NCI-H1694 (cell line): ENCODE results near the gene INPP5K.
"Not testable (repeated sequence)": the region's sequence is repeated elsewhere in the genome, so short reads cannot be mapped to it uniquely, and the experiment has no call there.

Source experiments
- DNase-seq: peaks from one replicate; lab custom pipeline; 2025; lab: John Stamatoyannopoulos, UW

The INPP5K gene

GRCh38 chr17:1546292-1546922 is 30.0 kb upstream of the INPP5K start:
- no peak for DNase-seq

- DNase-seq: no peak
Measured at GRCh38 chr17:1545618-1546017, 29.2 kb upstream of the INPP5K start.

GRCh38 chr17:1542316-1542715 is 25.9 kb upstream of the INPP5K start:
- DNase-seq: no peak

GRCh38 chr17:1541367-1541904 is 25.0 kb upstream of the INPP5K start:
- DNase-seq: no peak

GRCh38 chr17:1539811-1540210 is 23.4 kb upstream of the INPP5K start:
- no peak for DNase-seq

- no peak for DNase-seq
Measured at GRCh38 chr17:1535737-1536136, 19.3 kb upstream of the INPP5K start.

GRCh38 chr17:1533661-1534325 is 17.4 kb upstream of the INPP5K start:
- DNase-seq: no peak

GRCh38 chr17:1532836-1533602 is 16.6 kb upstream of the INPP5K start:
- DNase-seq: no peak

- no peak for DNase-seq
Measured at GRCh38 chr17:1529863-1530262, 13.5 kb upstream of the INPP5K start.

- DNase-seq: not testable (repeated sequence)
Measured at GRCh38 chr17:1526876-1527275, 10.5 kb upstream of the INPP5K start.

- no peak for DNase-seq
Measured at GRCh38 chr17:1522626-1523025, 6.2 kb upstream of the INPP5K start.

GRCh38 chr17:1521086-1521640 is 4.8 kb upstream of the INPP5K start:
- DNase-seq: no peak

- no peak for DNase-seq
Measured at GRCh38 chr17:1519678-1520077, 3.3 kb upstream of the INPP5K start.

- DNase-seq: no peak
Measured at GRCh38 chr17:1518410-1518809, 2.0 kb upstream of the INPP5K start.

GRCh38 chr17:1515640-1516387 is 598 bp downstream of the INPP5K start:
- DNase-seq: peak; percentile 37

GRCh38 chr17:1512351-1512750 is 4.1 kb downstream of the INPP5K start:
- no peak for DNase-seq

GRCh38 chr17:1511756-1512321 is 4.6 kb downstream of the INPP5K start:
- DNase-seq: no peak

GRCh38 chr17:1511290-1511689 is 5.1 kb downstream of the INPP5K start:
- no peak for DNase-seq

GRCh38 chr17:1509290-1509881 is 7.0 kb downstream of the INPP5K start:
- DNase-seq: no peak

GRCh38 chr17:1508709-1509108 is 7.7 kb downstream of the INPP5K start:
- not testable (repeated sequence) for DNase-seq

GRCh38 chr17:1506649-1507267 is 9.7 kb downstream of the INPP5K start:
- no peak for DNase-seq
